HG03575 (cell line): Measurements from ENCODE around the gene TAOK1.
"Not testable (repeated sequence)": the region's sequence is repeated elsewhere in the genome, so short reads cannot be mapped to it uniquely, and the experiment has no call there.

Source experiments
- ATAC-seq: cut with Tn5 transposase; IDR thresholded peaks from one replicate; pipeline ENCODE4 v1.9.1; 2021; ENCODE audit not compliant: unreplicated experiment, insufficient number of reproducible peaks, low FRiP score; ENCODE audit errors: extremely low read depth

TAOK1 gene

GRCh38 chr17:29504711-29505110 is 114.5 kb downstream of the TAOK1 start:
- no peak for ATAC-seq

- no peak for ATAC-seq
Measured at GRCh38 chr17:29505836-29506235, 115.7 kb downstream of the TAOK1 start.

DNA sequence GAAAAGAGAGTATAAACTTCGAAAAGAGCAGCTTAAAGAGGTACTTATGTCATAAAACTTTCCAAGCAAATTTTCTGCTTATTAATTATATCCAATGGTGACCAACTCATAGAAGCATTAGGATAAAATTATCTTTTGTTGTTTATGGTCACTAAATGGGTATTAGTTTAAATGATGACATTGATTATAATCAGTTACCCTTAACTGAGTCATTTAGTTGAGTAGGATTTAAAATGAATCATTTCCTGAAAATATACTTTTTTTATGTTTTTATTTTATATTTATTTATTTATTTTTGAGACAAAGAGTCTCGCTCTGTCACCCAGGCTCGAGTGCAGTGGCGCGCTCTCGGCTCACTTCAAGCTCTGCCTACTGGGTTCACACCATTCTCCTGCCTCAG is 120.8 kb downstream of the TAOK1 start:
- ATAC-seq = no peak

DNA sequence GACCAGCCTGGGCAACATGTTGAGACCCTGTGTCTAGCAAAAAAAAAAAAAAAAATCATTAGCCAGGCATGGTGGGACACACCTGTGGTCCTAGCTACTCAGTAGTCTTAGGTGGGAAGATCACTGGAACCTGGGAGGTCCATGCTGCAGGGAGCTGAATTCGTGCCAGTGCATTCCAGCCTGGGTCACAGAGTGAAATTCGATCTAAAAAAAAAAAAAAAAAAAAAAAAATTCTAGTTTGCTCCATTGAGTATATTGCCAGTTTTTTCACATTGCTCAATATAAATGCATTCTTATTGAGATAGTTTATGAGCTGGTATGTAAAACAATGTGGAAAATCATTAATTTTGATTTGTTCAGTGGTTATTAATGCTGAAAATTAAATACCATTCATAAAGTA is 124.6 kb downstream of the TAOK1 start:
- ATAC-seq = no peak

DNA sequence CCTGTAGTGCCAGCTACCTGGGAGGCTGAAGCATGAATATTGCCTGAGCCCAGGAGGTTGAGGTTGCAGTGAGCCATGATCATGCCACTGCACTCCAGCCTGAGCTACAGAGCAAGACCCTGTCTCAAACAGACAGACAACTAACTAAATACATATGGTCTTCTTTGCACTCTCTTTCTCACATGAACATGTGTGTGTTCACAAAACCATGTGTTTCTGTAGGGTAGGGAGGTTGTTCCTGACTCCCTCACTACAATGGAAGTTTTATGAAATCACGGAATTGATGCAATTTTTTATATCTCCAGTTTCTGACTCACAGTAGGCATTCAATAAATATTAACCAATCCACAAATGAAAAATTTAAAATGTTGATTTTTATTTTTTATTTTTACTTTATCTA is 128.2 kb downstream of the TAOK1 start:
- no peak for ATAC-seq

- ATAC-seq = no peak
Measured at GRCh38 chr17:29524692-29525091, 134.5 kb downstream of the TAOK1 start.

- ATAC-seq = no peak
Measured at GRCh38 chr17:29526322-29526721, 136.2 kb downstream of the TAOK1 start.

DNA sequence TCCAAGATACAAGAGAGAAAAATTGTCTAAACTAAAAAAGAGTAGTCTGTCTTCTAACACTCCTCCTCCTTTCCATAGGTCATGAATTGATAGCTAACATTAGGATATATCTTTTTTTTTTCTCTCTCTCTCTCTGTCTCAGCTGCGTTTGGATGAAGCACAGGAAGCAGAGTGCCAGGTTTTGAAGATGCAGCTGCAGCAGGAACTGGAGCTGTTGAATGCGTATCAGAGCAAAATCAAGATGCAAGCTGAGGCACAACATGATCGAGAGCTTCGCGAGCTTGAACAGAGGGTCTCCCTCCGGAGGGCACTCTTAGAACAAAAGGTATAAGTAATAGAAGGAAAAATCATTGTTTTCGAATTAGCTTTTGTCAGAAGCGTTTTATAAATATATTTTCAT is 143.8 kb downstream of the TAOK1 start:
- no peak for ATAC-seq

- no peak for ATAC-seq
Measured at GRCh38 chr17:29544066-29544465, 153.9 kb downstream of the TAOK1 start.

GRCh38 chr17:29546085-29546484 is 155.9 kb downstream of the TAOK1 start:
- no peak for ATAC-seq

DNA sequence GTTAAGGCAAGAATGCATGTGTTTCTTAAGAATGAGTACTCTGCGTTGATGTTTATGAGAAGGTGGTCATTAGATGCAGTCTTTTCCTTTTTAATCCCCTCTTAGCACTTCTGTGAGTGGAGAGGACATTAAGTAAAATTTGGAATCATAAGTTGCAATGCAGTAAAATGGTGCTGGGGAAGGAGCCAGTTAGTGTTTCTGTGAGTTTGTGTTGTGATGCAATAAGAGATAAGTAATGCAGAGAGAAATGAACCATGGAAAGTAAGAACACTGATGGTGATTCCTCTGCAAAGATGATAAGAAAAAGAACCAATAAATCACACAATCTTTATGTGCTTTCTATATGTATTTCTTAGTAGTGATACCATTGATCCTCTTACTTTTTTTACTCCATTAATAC is 156.7 kb downstream of the TAOK1 start:
- no peak for ATAC-seq

DNA sequence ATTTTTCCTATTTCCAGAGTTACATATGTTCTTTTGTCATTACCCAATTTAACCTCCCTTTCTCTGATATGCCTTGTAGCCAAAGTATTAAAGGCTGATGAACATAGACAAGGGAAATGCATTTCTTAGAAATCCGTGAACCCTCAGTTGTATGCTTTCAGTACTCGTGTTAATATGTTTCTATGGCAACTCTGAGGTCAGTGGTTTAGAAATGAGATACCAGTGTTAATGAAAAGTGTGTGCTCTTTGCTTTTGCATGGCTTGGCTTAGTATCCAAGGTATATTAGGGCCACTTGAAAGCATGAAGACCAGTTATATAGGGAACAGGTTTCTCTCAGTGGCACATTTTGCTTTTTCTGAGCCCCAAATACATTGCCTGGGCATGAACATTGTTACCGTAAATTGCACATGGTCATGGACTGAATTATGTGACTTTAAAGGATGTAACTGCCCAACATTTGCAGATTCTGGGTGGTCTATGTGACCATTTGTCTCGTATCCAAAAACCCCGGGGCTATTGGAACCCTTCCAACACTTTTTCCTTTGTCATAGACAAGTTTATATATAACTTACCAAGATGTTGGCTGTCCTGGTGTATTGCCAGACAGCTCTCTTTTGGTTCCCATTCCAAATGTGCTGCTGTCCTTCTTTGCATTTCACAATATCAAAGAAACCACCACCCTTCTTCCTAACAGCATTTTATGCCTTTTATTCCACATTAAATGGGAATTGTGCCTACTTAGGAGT is 159.2 kb downstream of the TAOK1 start:
- no peak for ATAC-seq

DNA sequence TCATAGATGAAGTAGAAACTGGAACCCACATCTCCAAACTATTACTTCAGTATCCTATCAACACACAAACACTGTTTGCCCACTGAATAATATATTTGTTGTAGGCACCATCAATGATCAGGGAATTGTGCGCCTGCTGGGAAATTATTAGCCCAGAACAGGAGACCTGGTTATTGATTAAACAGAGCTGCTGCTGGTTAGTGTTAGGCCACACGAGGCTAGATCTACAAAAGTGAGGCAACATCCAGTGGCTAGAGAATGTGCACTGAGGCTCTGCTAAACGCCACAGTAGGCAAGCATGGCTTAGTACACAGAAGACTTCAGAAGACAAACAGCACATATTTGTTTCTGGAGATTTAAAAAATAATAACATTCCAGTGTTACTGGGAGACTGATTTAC is 165.7 kb downstream of the TAOK1 start:
- ATAC-seq = no peak

- no peak for ATAC-seq
Measured at GRCh38 chr17:29557085-29557738, 167.0 kb downstream of the TAOK1 start.

- no peak for ATAC-seq
Measured at GRCh38 chr17:29557739-29558116, 167.6 kb downstream of the TAOK1 start.

- ATAC-seq = not testable (repeated sequence)
Measured at GRCh38 chr17:29558139-29558538, 168.0 kb downstream of the TAOK1 start.

DNA sequence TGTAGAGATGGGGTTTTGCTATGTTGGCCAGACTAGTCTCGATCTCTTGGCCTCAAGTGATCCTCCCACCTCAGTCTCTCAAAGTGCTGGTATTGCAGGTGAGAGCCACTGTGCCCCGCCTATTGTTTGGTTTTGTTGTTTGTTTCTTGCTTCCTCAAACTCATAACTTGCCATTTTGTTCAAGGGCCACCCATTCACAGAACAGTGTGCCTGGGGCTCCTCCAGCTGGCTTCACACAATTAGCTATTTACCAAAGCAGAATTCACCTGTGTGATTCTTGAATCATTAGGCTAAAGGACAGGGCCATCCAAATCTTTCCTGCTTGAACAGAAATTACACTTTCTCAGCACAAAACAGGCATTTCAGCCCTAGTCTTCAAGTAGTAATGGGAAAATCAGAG is 169.5 kb downstream of the TAOK1 start:
- no peak for ATAC-seq

DNA sequence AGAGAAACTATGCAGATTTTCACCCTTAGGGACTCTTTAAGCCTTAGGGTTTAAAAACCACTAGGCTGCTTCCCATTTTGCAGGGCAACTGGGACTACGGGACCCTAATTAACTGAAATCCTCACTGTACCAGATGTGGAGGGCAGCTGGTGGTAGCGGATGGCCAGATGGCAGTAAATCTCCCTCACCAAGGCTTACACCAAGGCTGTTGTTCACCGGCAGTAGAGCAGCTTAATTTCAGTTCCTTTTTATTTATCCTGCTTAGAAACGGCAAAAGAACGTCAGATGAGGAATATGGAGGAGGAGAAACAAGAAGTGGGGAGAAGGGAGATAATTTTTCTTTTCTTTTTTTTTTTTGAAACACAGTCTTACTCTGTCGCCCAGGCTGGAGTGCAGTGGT is 170.2 kb downstream of the TAOK1 start:
- no peak for ATAC-seq

GRCh38 chr17:29561554-29562517 is 171.7 kb downstream of the TAOK1 start:
- no peak for ATAC-seq

- ATAC-seq = no peak
Measured at GRCh38 chr17:29562615-29563014, 172.5 kb downstream of the TAOK1 start.
